Neural progenitor cell (in vitro differentiated cells): ENCODE measurements around the gene GATA6. TPM values are rescaled to one million over a fixed set of nuclear protein-coding genes. Genes with fewer than 3 reads are reported as not detected.

Experiments used
- DNase-seq: peaks from one replicate; pipeline ENCODE4 v3.0.0-alpha.2; 2016; ENCODE audit warnings: low spot score
- H2AFZ ChIP-seq: fragments of 200-600 bp; sonication (generic); replicated peaks from 2 replicates; pipeline ENCODE4 v1.6.1; 2016; ENCODE audit warnings: antibody characterized with exemption
- H3F3A ChIP-seq: fragments of 200-600 bp; sonication (generic); 2 replicates; pipeline ENCODE4 v1.6.1; 2016; ENCODE audit warnings: antibody characterized with exemption, low read depth
- H3K27ac ChIP-seq: fragments of 200-600 bp; sonication (generic); 2 replicates; pipeline ENCODE4 v1.5.1; 2016; ENCODE audit warnings: mild to moderate bottlenecking
- H3K27me3 ChIP-seq: fragments of 200-600 bp; sonication (generic); 2 replicates; pipeline ENCODE4 v1.6.1; 2016; ENCODE audit warnings: mild to moderate bottlenecking, moderate library complexity
- H3K36me3 ChIP-seq: fragments of 200-600 bp; sonication (generic); 2 replicates; pipeline ENCODE4 v1.5.1; 2016
- H3K4me1 ChIP-seq: fragments of 200-600 bp; sonication (generic); 2 replicates; pipeline ENCODE4 v1.6.1; 2016; ENCODE audit warnings: mixed run types
- H3K4me2 ChIP-seq: fragments of 200-600 bp; sonication (generic); 2 replicates; pipeline ENCODE4 v1.6.1; 2016
- H3K4me3 ChIP-seq: fragments of 200-600 bp; sonication (generic); 2 replicates; pipeline ENCODE4 v1.5.1; 2016
- H3K79me2 ChIP-seq: fragments of 200-600 bp; sonication (generic); 2 replicates; pipeline ENCODE4 v1.6.1; 2016; ENCODE audit warnings: low read depth
- H3K9ac ChIP-seq: fragments of 200-600 bp; sonication (generic); 2 replicates; pipeline ENCODE4 v1.6.1; 2016
- H3K9me3 ChIP-seq: fragments of 200-600 bp; sonication (generic); 2 replicates; pipeline ENCODE4 v1.5.1; 2016; ENCODE audit warnings: low read depth
- H4K20me1 ChIP-seq: fragments of 200-600 bp; sonication (generic); 2 replicates; pipeline ENCODE4 v1.6.1; 2016; ENCODE audit warnings: low read depth
- H3K27ac Mint-ChIP-seq: 3 replicates; pipeline ENCODE4 v1.8.0; 2021; ENCODE audit warnings: mixed read lengths
- H3K27me3 Mint-ChIP-seq: 2 replicates; pipeline ENCODE4 v1.8.0; 2022; ENCODE audit warnings: low read depth, mild to moderate bottlenecking, inconsistent platforms, moderate library complexity, mixed read lengths; ENCODE audit not compliant: insufficient read depth
- H3K36me3 Mint-ChIP-seq: 3 replicates; pipeline ENCODE4 v1.8.0; 2021; ENCODE audit warnings: mixed read lengths
- H3K4me1 Mint-ChIP-seq: 3 replicates; pipeline ENCODE4 v1.8.0; 2021; ENCODE audit warnings: mixed read lengths
- H3K4me3 Mint-ChIP-seq: 3 replicates; pipeline ENCODE4 v1.8.0; 2021; ENCODE audit warnings: mild to moderate bottlenecking, moderate library complexity, mixed read lengths
- H3K9me3 Mint-ChIP-seq: 3 replicates; pipeline ENCODE4 v1.8.0; 2020; ENCODE audit warnings: mixed read lengths
- CTCF ChIP-seq: fragments of 200-600 bp; sonication (generic); IDR thresholded peaks from 2 replicates; pipeline ENCODE4 v1.5.1; 2017; ENCODE audit warnings: antibody characterized with exemption, mild to moderate bottlenecking
- EZH2 ChIP-seq: fragments of 200-600 bp; sonication (generic); IDR thresholded peaks from 2 replicates; pipeline ENCODE4 v1.6.1; 2017; ENCODE audit warnings: antibody characterized with exemption, mild to moderate bottlenecking, moderate library complexity
- EZH2phosphoT487 ChIP-seq: fragments of 200-600 bp; sonication (generic); IDR thresholded peaks from 2 replicates; pipeline ENCODE4 v1.6.1; 2017; ENCODE audit warnings: antibody characterized with exemption
- total RNA-seq: library from RNA; depleted of rRNA; stranded (reverse); fragments of >200 nt; gene quantifications from 2 replicates; pipeline ENCODE4 v1.2.3, GENCODE V29; 2015; ENCODE audit warnings: low replicate concordance

GATA6 gene
- total RNA-seq, 1 donor from 2014 or later = 0.26 TPM

- Histone ChIP-seq H3K4me3 (no peak overlapping the region), H3K27ac (no peak overlapping the region), H4K20me1 (no peaks in the 10 kb centered on the region), H3K4me2 (no peak overlapping the region), H3K9ac (no peak overlapping the region), H3K9me3 (no peaks in the 10 kb centered on the region), H3K27me3 (peaks cover 4% of the 10 kb centered on the region), H3K79me2 (no peaks in the 10 kb centered on the region), H3K36me3 (no peaks in the 10 kb centered on the region), H3F3A (peaks cover 16% of the 10 kb centered on the region), H3K4me1 (peaks cover 24% of the 10 kb centered on the region), H2AFZ (no peak overlapping the region)
- H3K9me3 Mint-ChIP-seq = no peaks in the 10 kb centered on the region
- H3K27ac Mint-ChIP-seq = no peak overlapping the region
- peaks cover 42% of the 10 kb centered on the region for H3K4me1 Mint-ChIP-seq
- no peak for DNase-seq
- TF ChIP-seq EZH2 (no peak), EZH2phosphoT487 (no peak), CTCF (no peak)
- H3K27me3 Mint-ChIP-seq = peaks cover 8% of the 10 kb centered on the region
- H3K36me3 Mint-ChIP-seq = no peaks in the 10 kb centered on the region
- H3K4me3 Mint-ChIP-seq = no peak overlapping the region
These were observed 19.3 kb downstream of the GATA6 start for GRCh38 chr18:22188559-22189267.

GRCh38 chr18:22189449-22190166 lies 20.2 kb downstream of the GATA6 start:
- Histone ChIP-seq H3K4me1 (peaks cover 32% of the 10 kb centered on the region), H3K9me3 (no peaks in the 10 kb centered on the region), H3K27me3 (peaks cover 4% of the 10 kb centered on the region), H3K9ac (no peak overlapping the region), H3K4me2 (no peak overlapping the region), H4K20me1 (no peaks in the 10 kb centered on the region), H3K27ac (no peak overlapping the region), H3K4me3 (no peak overlapping the region), H3F3A (peaks cover 24% of the 10 kb centered on the region), H3K79me2 (no peaks in the 10 kb centered on the region), H3K36me3 (no peaks in the 10 kb centered on the region), H2AFZ (no peak overlapping the region)
- Mint-ChIP-seq H3K27ac (no peak overlapping the region), H3K4me1 (peaks cover 51% of the 10 kb centered on the region), H3K9me3 (no peaks in the 10 kb centered on the region), H3K27me3 (peaks cover 6% of the 10 kb centered on the region), H3K4me3 (no peak overlapping the region), H3K36me3 (no peaks in the 10 kb centered on the region)
- TF ChIP-seq CTCF (no peak), EZH2 (no peak), EZH2phosphoT487 (no peak)
- DNase-seq = no peak

- no peak for DNase-seq
- Histone ChIP-seq H3K4me2 (no peak overlapping the region), H3K79me2 (no peaks in the 10 kb centered on the region)
These were observed 21.9 kb downstream of the GATA6 start for GRCh38 chr18:22191346-22191695.

More at GRCh38 chr18:22191346-22191695, 21.9 kb downstream of the GATA6 start:
- H3K36me3 ChIP-seq = no peaks in the 10 kb centered on the region
- H3F3A ChIP-seq = peaks cover 24% of the 10 kb centered on the region
- H3K27me3 ChIP-seq = no peaks in the 10 kb centered on the region
- H3K36me3 Mint-ChIP-seq = no peaks in the 10 kb centered on the region
- peaks cover 58% of the 10 kb centered on the region for H3K4me1 Mint-ChIP-seq
- H3K4me3 Mint-ChIP-seq = no peak overlapping the region
- H3K9me3 Mint-ChIP-seq = no peaks in the 10 kb centered on the region
- H3K27me3 Mint-ChIP-seq = peaks cover 6% of the 10 kb centered on the region
- no peaks in the 10 kb centered on the region for H4K20me1 ChIP-seq
- H3K9ac ChIP-seq = no peak overlapping the region
- no peaks in the 10 kb centered on the region for H3K9me3 ChIP-seq
- H3K27ac Mint-ChIP-seq = no peak overlapping the region
- TF ChIP-seq EZH2phosphoT487 (no peak), CTCF (no peak), EZH2 (no peak)
- H2AFZ ChIP-seq = no peak overlapping the region
- no peak overlapping the region for H3K4me3 ChIP-seq
- H3K27ac ChIP-seq = no peak overlapping the region
- peaks cover 32% of the 10 kb centered on the region for H3K4me1 ChIP-seq
